GM19467 (cell line): ENCODE results near the gene GRIA1.

Source experiments
- ATAC-seq: cut with Tn5 transposase; IDR thresholded peaks from one replicate; pipeline ENCODE4 v1.9.1; 2021; ENCODE audit warnings: mild to moderate bottlenecking, moderate library complexity; ENCODE audit not compliant: unreplicated experiment

The GRIA1 gene

DNA sequence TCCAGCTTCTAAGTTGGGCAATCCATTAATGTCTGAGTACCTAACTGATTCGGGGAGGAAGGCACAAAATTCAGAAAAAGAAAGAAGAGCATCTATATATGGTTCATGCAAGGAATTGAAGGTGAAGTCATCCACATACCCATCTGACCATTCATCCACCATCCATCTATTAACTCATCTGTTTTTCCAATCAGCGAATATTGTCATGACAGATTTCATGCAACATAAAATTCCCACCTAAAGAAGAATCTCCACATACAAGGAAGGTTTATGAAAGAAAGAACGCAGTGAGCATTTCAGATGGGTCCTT lies 164.7 kb downstream of the GRIA1 start:
- no peak for ATAC-seq

DNA sequence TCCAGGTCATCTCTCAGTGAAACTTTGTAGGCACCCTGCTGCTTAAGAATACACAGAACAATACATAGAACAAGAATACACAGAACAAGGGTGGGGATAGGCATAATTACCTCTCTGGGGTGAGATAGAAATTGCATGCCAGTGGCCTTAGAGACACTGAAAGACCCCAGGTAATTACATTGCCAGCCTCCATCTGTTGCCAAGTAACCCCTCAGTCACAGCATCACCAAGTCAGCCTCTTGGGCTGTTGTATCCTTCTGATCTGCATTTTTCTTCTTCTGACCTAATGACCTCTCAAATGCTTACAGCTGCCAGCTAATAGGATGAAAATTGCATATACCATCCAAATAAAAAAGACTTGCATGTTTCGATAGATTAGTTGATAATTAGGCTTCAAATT lies 167.7 kb downstream of the GRIA1 start:
- ATAC-seq = no peak

DNA sequence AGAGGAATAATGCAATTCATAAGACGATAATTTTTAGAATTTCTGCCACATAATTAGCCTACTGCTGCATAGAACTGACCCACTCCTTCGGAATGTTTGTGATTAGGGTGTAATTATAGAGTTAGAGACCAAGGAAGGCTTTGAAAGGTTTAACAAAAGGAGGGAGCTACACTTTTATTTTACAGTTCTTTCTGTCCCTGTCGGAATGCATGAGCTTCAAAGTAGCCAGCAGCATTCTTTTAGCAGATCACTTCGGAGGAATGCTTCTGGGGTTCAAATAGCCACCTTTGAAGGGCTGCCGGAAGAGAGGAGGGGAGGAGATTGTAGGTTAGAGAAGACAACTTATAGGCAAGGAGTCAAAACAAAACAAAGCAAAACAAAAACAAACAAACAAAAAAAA lies 168.1 kb downstream of the GRIA1 start:
- no peak for ATAC-seq

DNA sequence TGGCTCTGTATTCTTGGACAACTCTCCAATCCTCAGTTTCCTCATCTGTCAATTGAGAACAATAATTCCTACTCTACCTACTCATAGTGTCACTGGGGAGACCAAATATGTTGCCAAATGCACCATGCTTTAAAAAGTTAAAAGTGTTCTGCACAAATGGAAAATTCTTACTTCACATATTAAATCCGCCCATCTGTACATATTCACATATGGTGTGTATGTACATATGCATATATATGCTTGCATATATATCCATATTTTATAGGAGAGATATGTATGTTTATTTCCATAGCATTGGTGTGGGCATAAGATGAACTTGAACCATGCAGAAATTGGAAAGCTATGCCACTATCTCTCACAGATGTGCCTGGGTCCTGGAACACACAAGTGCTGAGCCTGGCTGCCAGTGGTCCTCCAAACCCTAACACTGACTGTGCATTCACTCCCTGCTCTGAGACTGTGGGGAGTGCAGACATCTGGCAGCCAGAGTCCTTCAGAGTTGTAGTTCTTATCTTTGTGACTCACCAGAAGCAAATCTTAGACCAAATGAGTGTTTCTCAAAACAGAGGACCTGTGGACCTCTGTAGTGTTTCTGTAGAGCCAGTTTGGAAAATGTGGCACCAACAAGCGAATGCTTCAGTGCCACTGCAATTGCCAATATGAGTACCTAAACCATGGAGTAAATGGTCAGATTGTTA lies 168.7 kb downstream of the GRIA1 start:
- no peak for ATAC-seq

DNA sequence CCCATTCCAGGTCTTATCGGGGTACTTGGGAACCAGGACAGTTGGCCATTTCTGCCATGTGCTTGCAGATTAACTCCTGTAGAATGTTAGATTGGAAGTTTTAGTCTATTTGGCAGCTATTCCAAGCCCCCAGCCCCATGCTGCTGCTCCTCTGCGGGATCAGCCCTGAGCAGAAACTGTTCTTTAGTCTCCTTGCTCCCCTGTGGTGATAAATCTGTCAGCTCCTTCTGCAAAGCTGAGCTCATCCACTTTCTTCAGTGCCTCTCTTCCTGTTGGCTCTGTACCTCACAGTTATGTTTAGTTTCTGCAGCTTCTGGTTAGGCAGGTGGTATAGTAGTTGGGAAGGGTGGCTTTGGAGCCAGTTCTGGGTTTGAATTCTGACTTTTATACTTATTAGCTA lies 170.4 kb downstream of the GRIA1 start:
- ATAC-seq = no peak

DNA sequence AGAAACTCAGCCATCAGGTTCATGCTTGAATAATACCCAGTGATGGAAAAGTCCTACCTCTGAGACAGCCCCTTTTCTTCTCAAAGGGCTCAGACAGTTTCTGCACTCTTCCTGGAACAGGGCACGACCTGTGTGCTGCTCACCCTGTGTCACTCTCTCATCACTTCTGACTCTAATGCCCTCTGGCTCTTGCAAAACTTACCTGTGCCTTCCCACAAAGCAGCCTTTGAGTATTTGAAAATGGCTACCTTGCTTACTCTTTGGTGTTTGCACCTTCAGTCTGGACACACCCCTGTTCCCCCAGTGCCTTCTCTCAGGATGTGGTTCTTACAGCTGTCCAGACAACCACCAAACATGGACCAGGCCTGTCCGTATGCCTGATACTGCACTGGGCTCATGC lies 171.4 kb downstream of the GRIA1 start:
- ATAC-seq = no peak

DNA sequence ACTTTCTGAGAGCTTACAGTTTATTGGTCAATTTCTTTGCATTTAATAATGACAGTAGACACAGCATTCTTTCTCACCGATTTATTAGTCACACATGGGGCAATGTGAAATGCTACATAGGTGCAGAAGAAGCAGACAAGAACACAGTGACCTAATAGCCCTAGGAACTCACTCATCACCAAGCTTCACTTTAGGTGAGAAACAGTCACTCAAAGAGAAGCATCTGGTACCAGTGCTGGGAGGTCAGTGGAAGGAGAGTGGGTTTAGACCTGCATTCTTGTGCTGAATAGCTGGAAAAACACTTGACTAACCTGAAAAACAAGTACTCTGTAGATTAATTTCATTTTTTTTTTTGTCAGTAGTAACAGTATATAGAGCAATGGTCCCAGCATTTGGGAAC lies 179.6 kb downstream of the GRIA1 start:
- ATAC-seq = no peak

DNA sequence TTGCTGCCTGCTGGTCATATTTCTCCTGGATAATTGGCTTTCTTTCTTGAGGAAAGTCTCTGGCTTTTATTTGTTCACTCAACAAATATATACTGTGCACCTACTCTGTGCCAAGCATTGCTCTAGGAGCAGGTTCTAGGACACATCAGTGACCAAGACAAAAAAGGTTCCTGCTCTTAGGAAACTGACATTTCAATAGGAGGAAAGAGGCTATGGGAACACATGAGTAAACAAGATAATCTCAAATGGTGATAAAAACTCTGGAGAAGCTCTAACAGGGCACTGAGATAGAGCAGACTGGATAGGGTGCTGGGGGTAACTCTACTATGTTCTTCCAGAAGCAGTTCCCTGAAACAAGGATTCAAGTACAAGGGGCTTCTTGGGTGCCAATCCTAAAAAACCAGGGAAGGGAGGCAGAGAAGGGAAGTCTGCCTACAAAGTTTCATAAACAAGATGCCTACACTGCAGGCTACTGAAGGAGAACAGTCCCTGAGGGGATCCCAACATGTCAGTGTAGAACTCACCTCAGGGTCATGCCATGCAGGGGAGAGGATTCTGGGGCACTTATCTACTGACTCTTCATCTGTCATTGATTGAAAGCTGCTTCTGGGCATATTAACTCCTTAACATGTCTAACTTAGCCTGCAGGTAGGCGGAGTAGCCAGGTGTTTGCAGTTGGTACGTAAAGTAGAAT lies 181.3 kb downstream of the GRIA1 start:
- no peak for ATAC-seq

DNA sequence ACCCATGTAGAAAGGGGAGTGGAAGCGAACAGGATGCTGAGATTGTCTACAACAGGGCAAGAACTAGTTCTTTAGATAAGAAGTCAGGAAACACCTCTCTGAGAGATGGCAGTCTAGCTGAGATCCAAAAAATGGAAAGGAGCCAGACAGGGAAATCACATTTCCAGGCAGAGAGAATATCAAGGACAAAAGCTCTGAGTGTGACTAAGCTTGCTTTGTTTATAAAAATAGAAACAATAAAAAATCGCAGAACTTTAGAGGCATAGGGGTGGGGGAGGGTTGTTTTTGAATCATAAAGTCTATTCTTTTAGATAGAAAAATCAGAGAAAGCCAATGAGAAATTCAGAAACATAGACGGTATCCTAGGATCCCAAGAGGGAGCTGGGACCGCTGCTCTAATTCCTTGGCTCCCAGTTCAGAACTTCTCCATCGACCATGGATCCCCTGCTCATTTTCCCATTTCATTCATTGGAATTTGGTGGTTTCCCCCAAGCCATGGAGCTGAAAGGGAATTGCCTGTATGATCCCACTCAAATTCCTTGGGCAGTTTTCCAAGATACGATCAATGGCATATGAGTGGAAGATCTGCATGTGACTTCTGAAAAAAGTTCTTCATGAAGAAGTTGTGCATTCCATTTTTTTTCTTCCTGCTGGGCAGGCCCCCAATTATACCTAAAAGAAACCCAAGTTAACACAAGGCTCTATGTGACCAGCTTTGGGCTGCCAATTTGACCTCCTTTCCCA lies 182.0 kb downstream of the GRIA1 start:
- ATAC-seq = no peak

DNA sequence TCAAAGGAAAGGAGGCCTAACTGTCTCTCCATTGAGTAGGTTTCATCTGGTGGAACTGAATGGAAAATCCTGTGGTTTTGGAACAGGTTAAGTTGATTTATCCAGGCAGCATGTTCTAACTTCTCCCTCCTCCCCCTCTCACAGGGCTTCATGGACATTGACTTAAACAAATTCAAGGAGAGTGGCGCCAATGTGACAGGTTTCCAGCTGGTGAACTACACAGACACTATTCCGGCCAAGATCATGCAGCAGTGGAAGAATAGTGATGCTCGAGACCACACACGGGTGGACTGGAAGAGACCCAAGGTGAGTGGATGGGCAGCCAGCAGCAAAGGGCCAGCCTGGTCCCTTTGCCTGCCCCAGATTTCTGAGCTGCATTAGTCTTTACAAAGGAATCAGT lies 183.9 kb downstream of the GRIA1 start:
- no peak for ATAC-seq

DNA sequence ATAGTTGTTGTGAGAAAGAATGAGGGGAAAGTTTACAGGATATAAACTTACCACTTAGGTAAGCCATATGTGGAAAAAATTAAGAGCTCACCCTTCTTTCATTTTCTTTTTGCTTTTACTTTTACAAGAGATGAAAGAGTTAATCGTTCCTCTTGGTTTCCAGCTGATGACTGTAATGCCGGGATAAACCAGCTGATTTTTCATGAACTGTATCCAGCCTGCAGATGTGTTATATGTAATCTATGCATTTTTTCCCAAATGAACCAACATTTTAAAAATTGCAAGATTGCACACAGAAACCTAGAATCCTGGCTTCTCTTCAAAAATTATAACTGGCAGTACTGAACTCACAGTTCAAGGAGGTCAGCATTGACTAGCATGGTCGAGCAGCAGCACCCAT lies 185.9 kb downstream of the GRIA1 start:
- no peak for ATAC-seq

DNA sequence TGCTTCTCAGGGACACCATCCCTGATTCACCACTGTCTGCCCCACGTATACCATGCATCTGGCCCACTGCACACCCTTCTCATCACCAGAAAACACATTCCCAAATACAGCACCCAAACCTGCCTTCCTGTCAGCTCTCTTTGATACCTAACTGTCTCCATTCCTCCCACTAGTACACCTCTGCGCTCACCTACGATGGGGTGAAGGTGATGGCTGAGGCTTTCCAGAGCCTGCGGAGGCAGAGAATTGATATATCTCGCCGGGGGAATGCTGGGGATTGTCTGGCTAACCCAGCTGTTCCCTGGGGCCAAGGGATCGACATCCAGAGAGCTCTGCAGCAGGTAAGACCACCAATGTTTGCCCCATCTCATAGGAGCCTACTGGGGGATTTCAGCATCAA lies 186.4 kb downstream of the GRIA1 start:
- no peak for ATAC-seq

DNA sequence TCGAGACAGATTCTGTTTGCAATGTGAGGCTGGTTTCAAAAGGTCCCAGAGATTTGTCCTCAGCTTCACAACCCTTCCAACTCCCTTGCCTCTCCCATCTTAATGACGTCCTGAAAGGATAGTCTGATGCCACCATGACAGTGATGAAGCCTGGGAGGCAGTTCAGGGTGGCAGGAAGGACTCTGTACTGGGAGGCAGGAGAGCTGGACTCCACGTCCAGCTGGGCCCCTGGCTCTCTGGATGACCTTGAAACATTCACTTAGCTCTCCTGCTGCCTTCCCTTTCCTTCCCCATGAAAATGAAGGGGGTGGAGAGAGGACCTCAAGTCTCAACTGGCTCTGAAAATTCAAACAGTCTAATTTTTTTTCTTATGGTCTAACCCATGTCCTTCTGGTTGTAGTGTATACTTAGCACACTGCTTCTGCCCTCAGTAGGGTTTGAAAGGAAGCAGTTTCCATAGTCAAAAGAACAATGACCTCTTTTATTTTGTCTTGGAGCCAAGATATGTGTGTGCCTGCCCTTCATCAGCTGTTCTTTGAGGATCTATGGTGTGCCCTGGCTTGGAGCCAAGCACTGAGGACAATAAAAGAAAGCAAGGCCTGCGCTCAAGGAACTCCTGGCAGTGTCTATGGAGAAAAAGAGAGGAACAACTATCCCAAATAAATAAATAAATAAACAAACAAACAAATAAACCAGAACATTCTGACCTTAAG lies 188.3 kb downstream of the GRIA1 start:
- no peak for ATAC-seq

DNA sequence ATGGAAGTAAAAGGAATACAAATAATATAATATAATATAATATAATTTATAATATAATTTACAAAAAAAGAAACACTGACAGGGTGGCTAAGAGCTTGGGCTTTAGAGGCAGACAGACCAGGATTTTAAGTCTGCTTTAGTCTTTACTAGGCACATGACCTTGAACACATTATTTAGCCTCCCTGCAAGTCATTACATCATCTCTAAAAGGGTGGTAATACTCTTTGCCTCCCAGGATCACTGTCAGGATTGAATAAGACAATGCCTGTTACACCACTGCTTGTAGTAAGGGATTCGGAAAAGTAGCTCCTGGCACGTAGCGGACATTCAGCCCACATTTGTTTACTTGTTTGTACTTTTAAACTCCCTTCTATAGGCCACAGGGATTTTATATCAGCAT lies 199.8 kb downstream of the GRIA1 start:
- ATAC-seq = no peak

DNA sequence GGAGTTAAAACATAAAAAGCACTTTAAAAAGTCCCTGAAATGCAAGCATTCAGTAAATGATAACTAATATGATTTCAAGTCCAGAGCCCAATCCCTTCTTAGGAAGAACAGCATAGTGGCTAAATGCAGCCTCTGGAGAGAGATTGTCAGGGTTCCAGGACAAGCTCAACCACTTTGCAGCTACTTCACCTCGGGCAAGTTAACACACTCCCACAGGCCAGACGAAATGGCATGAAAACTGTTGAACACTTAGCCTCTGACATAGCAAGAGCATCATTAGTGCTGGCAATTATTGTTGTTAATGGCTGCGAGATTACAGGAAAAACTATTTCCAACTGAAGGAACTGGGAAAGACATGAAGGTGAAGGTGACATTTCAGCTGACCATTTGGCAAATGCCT lies 205.8 kb downstream of the GRIA1 start:
- no peak for ATAC-seq

DNA sequence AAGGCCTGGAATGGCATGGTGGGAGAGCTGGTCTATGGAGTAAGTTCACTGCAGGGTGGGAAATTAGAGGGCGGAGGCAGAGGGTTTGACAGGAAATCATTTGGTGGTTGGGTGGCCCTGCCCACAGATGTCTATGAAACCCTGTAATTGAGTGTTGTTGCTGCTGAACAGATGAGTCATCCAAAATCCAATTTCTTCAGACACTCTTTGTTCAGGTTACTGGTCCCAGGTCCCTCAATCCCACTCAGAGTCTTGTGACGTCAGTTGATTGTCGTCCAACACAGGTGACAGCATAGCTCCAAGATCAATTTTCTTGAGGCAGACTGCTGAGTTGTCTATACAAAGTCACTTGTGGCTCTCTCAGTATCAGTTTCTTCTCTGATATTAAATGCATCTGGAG lies 208.6 kb downstream of the GRIA1 start:
- no peak for ATAC-seq

DNA sequence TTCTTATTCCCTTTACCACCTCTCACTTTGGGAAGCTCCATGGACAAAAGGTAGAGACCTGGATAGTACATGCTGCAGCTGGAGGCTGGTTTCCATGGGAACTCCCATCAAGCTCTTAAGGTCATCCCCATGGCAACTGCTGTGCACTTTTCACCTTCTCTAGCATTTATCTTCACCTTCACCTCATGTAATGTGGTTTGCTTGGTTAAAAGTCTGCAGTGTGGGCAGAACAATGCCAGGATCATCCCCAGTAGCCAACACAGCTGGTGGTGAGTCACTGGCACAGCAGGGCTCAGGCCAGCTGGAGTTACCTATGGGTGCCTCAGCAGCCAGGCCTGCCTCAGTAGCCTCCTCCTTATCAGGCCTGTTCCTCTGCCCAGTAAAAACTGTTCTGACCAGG lies 210.5 kb downstream of the GRIA1 start:
- no peak for ATAC-seq

DNA sequence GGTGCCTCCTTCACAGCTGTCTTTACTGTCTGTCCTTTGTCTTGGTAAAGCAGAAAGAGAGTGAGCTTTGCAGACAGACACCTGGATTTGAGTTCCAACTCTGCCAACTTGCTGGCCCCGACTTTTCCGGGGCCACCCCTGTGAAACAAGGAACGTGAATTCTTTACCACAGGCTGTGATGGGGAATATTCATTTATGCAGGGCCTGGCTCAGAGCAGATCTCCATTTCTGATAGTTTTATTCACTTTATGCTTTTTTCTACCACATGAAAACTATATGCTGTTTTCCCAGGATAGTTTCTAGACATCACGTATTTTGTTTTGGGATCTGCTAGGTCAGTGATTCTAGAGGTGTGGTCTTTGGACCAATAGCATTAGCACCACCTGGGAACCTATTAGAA lies 211.8 kb downstream of the GRIA1 start:
- no peak for ATAC-seq

DNA sequence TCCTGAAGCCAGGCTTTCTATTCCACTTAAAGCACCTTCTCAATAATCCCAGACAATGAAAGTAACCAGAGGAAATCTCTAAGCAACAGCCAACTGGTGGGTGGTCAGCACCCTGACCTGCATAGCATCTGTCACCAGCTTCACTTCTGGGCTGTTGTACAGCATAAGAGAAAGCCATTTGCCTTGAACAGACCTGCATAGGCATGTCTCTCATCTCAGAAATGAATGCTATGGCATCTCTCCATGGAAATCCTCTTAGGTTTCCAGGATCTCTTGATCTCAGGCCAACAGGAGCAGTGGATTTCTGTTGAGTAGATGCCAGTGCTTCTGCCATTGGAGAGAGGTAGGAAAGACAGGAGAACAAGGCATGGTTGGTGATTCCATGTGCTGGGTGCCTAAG lies 213.6 kb downstream of the GRIA1 start:
- no peak for ATAC-seq

DNA sequence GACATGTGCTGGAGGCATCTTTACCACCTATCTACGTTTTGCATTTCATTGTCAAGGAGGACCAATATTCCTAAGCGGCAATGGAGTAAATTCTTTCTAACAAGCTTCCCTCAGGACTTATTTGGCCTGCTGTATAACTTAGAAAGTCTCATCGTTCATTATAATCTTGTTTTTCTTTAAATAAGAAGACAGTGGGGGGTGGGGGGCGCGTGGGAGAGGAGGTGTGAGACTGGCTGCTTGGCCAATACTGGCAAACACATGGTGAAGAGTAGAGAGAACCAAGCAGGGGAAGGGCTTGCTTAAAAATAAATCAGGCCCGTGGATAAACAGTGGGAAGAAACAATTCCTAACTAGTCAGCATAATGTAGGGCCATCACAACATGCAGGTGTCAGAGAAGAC lies 217.2 kb downstream of the GRIA1 start:
- no peak for ATAC-seq

DNA sequence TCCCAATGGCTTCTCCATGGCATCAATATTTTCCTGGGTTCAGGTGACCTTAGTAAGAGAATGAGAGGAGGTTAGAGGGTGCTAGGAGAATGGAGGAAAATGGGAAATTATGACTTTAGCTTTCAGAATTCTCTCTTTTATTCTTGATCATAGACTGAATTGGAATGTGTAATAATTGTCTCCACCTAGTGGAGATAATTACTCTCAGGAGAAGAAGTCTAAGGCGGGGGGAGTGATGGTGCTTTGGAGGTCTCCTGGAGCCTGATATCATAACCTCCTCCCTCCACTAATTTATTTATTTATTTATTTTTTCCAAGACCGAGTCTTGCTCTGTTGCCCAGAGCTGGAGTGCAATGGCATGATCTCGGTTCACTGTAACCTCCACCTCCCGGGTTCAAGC lies 221.3 kb downstream of the GRIA1 start:
- ATAC-seq = no peak

DNA sequence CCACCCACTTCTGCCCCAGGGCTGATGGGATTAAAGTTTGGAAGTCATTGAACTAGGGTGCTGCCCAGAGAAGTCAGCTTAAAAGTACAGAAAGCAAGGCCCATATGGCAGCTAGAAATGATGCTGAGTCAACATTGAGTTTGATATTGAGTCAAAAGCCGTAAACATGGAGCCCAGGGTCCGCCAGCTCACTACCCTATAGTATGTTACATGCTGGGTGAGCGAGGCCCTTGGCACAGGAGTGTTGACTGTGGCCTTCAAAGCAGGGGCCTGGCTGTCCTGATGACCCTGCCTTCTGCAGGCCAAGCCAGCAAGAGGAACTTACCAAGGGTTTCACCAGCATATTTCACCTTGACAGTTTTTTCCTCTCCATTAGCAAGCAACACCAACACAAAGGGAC lies 222.5 kb downstream of the GRIA1 start:
- no peak for ATAC-seq
